Inflammatory macrophage treated with lipopolysaccharide for 4 hours (primary cell): ENCODE results near the gene HSPA9.

ENCODE experiments used
- DNase-seq: peaks from one replicate; pipeline ENCODE4 v3.0.0-alpha.2; 2020

Gene HSPA9

DNA sequence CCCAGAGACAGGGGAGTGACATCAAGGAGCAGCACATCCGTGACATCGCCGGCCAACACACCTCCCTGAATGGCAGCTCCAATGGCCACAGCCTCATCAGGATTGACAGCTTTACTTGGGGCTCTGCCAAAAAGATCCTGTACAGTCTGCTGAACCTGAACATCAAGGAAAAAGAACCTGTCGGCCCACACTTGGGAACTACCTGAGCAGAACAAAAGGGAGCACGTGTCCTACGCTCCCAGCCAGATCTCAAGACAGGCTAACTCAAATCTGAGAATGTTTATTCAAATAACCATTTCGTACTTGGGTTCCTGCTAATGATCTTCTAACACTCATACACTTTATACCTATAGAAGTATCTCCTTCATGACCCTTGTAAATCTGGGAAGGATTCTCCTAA is 15.3 kb downstream of the HSPA9 start:
- DNase-seq, result no peak

DNA sequence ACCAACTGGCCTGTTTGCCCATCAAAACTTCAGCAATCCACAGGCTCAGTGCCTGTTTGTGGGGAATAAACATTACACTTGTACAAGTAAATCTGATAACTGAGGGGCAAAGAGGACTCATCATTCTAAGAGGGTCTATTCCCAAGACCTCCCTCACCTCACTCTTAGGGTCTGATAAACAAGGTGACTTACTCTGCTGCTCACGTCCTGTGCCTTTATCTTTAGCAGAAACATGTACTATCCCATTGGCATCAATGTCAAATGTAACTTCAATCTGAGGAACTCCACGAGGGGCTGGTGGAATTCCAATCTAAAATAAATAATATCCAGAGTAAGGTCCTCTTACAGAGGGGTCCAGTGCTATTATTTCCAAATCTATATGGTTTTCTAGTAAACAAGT is 17.5 kb downstream of the HSPA9 start:
- DNase-seq, result no peak

DNA sequence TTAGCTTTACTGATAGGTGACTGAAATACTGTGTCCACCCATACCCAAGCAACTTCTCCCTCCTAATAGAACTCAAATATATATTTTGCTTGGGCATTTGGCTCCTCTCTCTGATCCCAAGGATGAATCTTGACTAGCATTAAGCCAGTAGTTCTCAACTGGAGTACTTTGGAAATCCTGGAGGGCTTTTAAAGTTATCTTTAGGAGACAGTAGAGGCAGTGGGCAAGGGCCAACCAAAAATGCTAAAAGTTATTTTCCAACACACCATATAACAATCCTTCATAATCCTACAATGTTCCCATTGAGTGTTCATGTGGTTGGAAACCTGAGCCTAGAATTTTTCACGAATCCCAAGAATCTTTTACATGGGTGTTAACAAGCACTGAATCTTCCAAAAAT is 21.1 kb downstream of the HSPA9 start:
- no peak for DNase-seq

DNA sequence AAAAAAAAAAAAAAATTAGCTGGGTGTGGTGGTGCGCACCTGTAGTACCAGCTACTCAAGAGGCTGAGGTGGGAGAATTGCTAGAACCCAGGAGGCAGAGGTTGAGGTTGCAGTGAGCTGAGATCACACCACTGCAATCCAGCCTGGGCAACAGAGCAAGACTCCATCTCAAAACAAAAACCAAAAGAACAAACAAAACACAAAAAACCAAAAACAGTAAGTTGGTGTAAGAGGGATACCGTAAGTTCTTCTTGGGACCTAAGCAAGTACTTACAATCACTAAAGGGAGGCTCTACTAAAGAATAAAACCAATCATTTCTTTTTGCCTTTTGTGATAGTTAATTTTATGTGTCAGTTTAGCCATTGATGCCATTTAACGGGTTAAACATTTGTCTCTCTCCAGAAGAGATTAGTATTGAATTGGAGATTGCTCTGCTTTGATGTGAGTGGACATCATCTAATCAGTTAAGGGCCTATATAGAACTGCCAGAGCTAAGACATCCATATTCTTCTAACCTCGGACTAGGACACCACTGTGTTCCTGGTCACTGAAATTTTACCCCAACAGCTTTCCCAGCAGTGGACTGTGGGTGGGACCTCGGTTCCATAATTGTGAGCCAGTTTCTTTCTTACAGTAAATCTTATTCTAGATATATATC is 21.6 kb downstream of the HSPA9 start:
- no peak for DNase-seq

DNA sequence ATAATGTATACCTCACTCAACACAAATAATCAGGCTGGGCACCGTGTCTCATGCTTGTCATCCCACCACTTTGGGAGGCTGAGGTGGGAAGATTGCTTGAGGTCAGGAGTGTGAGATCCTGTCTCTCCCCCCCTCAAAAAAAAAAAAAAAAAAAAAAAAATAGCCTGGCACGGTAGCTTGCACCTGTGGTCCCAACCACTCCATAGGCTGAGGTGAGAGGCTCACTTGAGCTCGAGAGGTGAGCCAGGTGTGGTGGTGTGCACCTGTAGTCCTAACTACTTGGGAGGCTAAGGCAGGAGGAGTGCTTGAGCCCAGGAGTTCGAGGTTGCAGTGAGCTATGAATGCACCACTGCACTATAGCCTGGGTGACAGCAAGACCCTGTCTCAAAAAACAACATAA is 22.5 kb downstream of the HSPA9 start:
- DNase-seq, result no peak

DNA sequence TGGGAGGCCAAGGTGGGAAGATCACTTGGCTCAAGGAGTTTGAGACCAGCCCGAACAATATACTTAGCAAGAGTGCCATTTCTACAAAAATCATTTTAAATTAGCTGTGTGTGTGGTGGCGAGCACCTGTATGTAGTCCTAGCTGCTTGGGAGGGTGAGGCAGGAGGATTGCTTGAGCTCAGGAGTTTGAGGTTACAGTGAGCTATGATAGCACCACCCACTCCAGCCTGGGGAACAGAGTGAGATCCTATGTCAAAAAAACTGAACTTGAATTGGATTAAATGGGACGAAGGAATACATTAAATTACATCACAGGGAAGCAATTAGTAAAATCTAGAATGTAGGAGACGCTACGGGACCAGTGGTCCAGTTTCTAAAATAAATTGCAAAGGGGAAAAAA is 25.8 kb downstream of the HSPA9 start:
- DNase-seq, result no peak

DNA sequence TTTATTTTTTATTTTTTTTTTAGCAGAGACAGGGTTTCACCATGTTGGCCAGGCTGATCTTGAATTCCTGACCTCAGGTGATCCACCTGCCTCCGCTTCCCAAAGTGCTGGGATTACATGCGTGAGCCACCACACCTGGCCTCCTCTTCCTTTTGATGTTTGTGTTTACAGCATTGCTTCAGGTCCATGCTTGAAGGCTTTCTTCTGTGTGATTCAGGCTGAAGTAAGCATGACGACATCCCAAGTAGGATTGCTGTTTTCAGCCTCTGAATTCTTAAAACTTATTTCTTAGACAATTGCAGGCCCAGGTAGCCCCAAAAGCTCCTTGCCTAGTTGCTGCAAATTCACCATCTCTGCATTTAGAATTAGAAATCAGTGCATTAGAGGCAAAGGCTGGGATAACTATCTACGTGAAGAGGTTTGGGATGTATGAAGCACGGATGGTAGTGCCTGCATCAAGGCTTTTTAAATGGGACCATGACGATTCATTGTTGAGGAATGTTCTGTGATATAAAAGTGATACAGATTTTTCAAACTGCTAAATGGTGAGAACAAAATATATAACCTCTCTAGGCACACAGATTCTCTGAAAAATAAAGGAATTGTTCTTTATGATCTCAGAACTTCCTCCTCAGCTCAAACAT is 29.2 kb downstream of the HSPA9 start:
- DNase-seq, result no peak

DNA sequence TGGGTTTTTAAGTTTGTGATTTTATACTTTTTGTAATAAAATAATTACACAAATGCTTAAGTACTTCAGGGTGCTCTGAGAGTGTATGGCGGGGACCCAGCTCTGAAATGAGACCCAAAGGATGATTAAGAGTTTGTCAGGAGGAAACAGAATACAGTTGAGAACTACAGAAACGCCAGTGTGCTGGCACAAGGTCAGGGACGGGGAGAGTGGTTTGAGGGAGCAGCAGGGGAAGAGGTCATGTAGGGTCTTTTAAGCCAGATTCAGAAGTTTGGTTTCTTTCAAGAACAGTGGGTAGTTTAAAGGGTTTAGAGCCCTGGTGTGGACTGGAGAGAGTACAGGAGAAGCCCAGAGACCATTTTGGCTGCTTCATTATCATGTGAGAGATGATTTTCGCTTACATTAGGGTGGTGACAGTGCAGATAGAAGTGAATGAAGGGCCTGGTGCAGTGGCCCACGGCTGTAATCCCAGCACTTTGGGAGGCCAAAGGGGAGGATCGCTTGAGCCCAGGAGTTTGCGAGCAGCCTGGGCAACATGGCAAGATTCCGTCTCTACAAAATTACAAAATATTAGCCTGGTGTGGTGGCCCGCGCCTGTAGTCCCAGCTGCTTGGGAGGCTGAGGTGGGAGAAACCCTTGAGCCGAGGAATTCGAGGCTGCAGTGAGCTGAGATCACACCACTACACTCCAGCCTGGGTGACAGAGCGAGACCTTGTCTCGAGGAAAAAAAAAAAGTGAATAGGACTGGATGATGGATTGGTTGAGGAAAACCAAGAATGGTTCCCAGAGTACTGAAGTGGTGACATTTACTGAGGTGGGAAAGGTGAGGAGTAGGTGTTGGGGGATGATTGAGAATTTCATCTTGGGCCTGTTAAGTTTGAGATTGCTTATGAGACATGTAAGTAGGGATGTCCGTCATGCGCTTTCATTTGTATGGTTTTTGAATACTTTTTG is 30.7 kb downstream of the HSPA9 start:
- peak; percentile 34 for DNase-seq

DNA sequence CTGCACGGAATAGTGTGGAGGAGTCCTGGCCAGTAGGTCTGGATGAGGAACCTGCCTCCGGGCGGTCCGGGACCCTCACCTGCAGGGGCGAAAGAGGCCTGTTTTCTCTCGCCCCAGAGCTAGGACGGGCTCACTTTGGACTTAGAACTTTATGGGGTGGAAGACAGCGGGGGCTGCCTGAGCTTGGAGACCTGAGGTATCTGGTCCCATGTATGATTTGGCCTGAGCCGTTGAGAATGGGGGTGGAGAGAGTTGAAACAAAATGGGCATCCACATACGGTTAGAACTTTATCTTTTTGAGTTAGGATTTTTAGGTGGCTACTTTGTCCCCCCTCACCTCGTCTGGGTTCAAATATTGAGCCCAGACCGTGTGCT is 31.5 kb downstream of the HSPA9 start:
- peak; percentile 84 for DNase-seq

DNA sequence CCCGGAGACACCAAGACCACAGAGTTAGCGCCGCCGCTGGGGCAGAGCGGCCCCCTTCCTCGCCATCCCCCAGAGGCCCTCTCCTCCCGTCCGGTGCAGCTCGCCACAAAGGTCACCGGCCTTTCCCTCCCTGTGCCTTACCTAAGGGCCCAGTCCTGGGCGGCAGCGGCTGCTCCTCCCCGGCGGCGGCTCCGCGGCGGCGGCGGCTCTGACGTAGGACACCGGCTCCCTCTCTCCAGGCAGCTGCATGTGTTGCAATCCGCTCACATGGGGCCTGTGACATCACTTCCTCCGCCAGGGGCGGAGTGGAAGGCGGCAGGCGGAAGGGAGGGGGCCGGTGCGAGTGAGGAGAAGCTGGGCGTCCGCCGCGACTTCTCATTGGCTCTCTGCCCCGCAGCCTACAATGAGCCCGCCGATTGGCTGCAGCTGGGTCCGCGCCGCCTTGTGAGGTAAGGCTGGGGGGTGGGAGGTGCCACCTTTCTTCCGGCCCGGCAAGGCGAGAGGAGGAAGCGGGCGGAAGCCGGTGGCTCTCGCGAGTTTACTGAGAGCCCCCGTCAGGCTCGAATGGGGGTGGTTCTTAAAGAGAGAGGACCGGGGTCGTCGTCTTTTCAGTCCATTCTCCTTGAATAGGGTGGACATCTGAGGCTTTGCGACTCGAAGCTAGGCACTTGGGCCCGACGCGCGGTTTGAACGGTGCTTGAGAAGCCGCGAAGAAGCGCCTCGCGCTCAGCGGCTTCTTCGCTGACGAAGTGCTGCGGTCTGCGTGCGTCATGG is 32.1 kb downstream of the HSPA9 start, which contains the start of gene ETF1:
TSS of gene ETF1 (minus strand) at position 281 of the 774 bp plus-strand sequence. CDS start 318 bp downstream, outside the sequence.
- DNase-seq, result peak; percentile 100

DNA sequence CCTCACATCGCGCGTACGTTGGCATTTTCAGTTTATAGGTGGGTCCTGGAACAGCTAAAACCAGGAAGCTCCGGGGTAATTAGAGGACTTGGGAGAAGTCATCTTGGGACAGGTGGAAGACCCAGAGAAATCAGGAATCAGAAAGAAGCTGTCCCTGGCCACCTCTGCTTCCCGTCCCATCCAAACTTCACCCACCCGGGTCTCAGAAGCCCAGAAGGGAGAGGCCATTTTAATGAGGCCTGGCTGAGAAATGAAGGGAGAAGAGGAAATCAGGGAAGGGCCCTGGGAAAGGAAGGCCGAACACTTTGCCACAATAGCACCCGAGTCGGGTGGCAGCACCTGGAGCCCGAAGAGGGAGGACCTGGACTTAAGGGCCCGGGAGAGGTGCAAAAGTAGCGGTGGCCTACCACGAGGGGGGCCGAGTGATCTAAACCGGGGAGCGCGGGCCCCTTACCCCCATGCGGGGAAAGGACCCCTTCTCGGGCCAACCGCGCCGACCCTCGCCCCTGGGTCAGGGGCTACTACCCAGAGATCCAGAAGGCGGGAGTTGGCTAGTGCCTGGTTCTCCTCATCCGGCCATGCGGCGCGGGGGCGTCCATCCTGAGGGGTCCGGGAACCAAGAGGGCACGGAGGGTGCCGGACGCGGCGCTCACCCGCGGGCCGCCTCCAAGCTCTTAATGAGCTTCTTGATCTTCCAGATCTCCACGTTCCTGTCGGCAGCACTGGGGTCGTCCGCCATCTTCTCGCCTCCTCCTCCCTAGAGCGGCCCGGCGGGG is 32.8 kb downstream of the HSPA9 start:
- DNase-seq, result no peak

DNA sequence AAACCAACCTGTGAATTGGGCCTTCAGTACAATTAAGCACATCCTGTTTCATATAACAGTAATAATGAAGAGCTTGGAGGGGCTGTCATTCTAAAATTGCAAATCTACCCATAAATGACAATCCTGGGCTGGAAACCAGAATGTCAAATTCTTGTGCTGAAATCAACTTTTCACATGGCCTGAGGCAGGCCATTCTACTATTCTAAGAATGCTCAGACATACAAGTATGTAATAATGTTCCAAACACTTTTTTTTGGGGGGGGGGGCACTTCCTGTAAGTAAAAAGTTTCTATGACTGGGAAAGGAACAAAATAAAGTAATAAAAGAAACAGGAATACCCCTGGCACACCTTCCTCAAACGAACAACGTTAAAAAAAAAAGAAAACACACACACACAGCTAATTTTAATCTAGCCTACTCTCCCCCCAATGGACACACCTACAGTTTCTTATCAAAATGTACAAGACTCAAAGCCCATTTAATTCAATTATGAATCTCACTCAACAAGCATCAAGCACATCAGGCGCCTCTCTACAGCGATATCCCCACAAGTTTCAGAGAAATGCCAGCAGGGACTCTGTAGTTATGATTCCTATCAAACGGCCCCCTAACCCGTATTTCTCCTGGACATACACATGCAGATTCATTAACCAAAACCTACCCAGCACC is 33.6 kb downstream of the HSPA9 start:
- no peak for DNase-seq

DNA sequence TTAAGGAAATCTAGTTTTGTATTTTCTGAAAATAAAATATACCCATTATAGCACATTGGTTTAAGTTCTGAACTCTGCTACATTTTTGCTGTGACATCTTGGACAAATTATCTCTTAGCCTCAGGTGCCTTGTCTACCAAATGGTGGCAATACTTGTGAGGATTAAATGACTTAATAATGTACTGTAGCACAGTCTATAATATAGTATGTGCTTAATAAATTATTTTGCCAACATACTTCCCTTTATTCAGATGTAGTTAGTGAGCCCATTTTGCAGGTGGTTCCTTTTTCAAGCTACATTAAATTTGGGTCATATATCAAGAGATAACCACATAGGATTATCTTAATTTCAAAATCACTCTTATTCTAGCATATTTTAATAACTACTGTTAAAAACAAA is 35.4 kb downstream of the HSPA9 start:
- no peak for DNase-seq

DNA sequence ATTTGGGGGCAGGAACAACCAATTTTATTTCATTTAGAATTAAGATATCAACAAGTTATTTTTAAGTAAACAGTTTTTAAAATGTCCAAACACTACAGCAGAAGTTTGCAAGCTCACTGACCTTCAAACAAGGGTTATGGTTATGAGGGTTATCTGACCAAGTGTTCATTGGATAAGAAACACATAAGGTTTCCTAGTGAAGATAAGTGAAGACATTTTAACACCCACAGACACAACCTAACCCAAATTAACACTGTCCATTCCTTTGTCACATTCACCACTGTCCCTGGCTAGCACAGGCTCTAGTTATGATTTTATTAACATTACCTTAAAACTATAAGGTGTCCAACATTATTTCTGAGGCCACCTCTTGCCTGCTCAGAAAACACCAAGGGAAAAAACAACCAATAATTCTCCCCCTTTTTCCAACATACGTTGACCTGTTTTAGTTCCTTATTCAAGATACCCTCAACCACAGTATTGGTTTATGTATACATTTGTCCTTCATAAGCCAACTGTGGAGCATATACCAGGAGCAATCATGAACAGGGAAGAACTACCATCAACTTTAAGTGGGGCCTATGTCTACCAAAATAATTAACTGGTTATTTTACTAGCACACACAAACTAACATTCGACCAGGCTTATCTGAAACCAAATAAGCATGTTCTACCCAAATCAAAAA is 36.1 kb downstream of the HSPA9 start:
- DNase-seq, result no peak

DNA sequence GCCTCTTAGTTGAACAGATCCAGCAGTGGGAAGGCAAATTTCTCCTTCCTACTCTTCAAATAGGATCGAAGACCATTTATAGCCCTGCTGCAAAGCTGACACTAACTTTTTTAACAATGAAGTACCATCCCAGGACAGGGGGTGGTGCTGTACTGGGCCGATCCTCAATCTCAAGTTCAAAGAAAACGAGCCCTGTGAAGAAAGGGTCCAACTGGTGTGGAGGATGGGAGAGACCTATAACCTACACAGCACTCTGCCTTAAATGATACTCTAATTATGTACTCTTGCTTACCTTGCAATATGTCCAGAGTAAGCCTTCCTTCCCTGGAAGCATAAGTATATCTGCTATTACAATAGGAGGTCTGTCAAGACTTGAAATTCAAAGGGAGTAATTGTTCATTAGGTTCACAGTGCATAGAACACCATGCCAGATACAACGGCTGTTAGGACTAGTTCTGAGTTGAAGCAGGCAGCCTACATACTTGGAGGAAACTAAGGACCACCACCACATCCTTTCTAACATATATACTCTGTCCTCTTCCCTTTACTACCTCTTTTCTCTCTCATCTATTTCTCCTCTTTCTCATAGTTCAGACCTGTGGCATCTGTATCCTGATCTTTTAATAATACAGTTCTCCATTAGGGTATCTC is 38.4 kb downstream of the HSPA9 start:
- no peak for DNase-seq

DNA sequence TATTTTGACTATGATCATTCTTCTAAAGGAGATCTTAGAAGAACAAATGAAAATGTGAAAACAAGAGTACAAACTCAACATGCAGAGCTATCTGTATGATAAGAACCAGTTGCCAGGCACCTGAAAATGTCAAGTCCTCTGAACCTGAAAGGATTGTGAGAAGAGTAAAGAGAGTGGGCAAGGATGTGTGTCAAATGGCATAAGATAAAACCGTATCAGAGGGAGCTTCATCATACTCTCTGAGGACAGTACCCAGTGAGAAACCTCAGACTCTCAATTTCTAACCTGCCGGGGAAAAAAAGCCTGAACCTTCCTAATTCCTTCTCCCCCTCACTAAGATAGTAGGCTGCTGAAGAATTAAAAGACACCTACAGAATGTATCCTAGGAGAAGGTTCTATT is 39.0 kb downstream of the HSPA9 start:
- DNase-seq, result no peak

DNA sequence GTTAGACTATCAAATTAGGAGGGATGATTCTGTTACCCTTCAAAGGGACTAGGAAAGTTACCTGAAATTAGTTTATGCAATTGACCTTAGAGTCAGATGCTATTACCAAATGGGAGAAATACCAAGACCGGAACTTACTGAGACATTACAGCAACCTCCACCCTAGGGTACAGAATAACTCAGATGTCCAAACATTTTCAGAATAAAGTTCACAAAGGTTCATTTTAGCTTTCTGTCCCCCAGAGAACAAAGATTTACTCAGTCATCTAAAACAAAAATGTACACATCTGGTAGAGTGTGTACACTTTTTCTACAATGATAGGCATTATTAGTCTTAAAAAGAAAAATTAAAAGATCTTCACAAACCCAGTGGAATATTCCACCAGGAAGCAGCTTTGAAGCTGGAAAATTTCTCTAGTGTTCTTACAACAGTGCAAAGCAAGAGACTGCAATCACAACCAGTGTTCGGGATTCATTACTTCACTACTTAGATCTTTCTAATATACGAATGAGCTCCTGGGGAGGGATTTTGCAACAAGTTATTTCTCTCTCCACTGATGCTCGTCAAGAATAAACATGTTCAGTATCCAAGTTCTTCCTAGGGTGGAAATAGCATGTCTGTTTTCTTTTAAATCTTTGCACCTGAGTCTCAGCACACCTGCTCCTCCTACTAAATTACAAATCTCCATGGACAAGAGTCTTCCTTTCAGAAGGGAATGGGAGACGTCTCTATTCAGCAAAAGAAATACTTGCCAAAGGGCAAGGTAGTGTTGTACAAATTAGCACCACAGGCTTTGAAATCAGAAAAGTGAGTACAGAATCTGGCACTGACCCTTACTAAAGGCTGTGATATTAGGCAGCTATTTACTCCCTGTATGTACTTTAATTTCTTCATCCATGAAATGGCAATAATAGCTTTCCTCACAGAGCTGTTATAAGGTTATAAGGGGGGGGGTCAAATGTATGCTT is 40.9 kb downstream of the HSPA9 start:
- DNase-seq, result no peak

DNA sequence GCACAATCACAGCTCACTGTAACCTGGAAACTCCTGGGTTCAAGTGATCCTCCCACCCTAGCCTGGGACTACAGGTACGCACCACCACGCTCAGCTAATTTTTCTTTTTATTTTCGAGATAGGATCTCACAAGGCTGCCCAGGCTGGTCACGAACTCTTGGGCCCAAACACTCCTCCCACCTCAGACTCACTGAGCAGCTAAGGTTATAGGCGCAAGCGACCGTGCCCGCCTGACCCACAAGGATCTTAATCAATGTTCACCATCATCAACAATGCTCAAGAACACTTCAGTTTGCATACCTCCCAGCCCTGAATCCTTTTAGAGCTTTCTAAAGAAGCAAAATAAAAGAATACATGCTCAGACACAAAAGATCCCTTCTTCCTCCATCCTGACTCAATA is 45.4 kb downstream of the HSPA9 start:
- no peak for DNase-seq
